ENCODE data around the gene DYNC1H1.

Gene DYNC1H1

GRCh38 chr14:102000902-102001301 is 36.5 kb downstream of the DYNC1H1 start:
- no peaks in the 10 kb centered on the region for H3K27me3 ChIP-seq (ENCODE audit: control insufficient read depth, insufficient read depth, low read length)
- H3K9ac ChIP-seq (ENCODE audit: low read depth, low read length), result no peak overlapping the region
- no peak overlapping the region for H3K4me3 ChIP-seq (ENCODE audit: low read depth, low read length)
- no peaks in the 10 kb centered on the region for H3K4me1 ChIP-seq (ENCODE audit: control insufficient read depth, insufficient read depth, low read length)
- peaks cover 92% of the 10 kb centered on the region for H3K36me3 ChIP-seq (ENCODE audit: control insufficient read depth, insufficient read depth, low read length)
- no peaks in the 10 kb centered on the region for H3K9me3 ChIP-seq (ENCODE audit: control insufficient read depth, insufficient read depth, low read length)
- no peak overlapping the region for H3K27ac ChIP-seq (ENCODE audit: low read depth, low read length)

- Histone ChIP-seq H3K4me3 (ENCODE audit: low read depth, low read length) (no peak overlapping the region), H3K9me3 (ENCODE audit: control insufficient read depth, insufficient read depth, low read length) (no peaks in the 10 kb centered on the region)
These were observed 41.0 kb downstream of the DYNC1H1 start for GRCh38 chr14:102005336-102005735.

GRCh38 chr14:102007916-102008418 is 43.6 kb downstream of the DYNC1H1 start:
- Histone ChIP-seq H3K9me3 (ENCODE audit: control insufficient read depth, insufficient read depth, low read length) (no peaks in the 10 kb centered on the region), H3K4me3 (ENCODE audit: low read depth, low read length) (no peak overlapping the region), H3K9ac (ENCODE audit: low read depth, low read length) (no peak overlapping the region), H3K4me1 (ENCODE audit: control insufficient read depth, insufficient read depth, low read length) (peaks cover 4% of the 10 kb centered on the region; the same call in 1 of the 2 replicates), H3K36me3 (ENCODE audit: control insufficient read depth, insufficient read depth, low read length) (peaks cover 96% of the 10 kb centered on the region), H3K27ac (ENCODE audit: low read depth, low read length) (no peak overlapping the region), H3K27me3 (ENCODE audit: control insufficient read depth, insufficient read depth, low read length) (no peaks in the 10 kb centered on the region)

More at GRCh38 chr14:102005336-102005735, 41.0 kb downstream of the DYNC1H1 start:
- no peaks in the 10 kb centered on the region for H3K27me3 ChIP-seq (ENCODE audit: control insufficient read depth, insufficient read depth, low read length)
- no peak overlapping the region for H3K9ac ChIP-seq (ENCODE audit: low read depth, low read length)
- H3K36me3 ChIP-seq (ENCODE audit: control insufficient read depth, insufficient read depth, low read length), result peaks cover 96% of the 10 kb centered on the region
- H3K27ac ChIP-seq (ENCODE audit: low read depth, low read length), result no peak overlapping the region
- H3K4me1 ChIP-seq (ENCODE audit: control insufficient read depth, insufficient read depth, low read length), result peaks cover 4% of the 10 kb centered on the region; the same call in 1 of the 2 replicates

GRCh38 chr14:102008891-102009290 is 44.5 kb downstream of the DYNC1H1 start:
- Histone ChIP-seq H3K4me1 (ENCODE audit: control insufficient read depth, insufficient read depth, low read length) (peaks cover 4% of the 10 kb centered on the region; the same call in 1 of the 2 replicates), H3K9me3 (ENCODE audit: control insufficient read depth, insufficient read depth, low read length) (no peaks in the 10 kb centered on the region), H3K27ac (ENCODE audit: low read depth, low read length) (no peak overlapping the region), H3K9ac (ENCODE audit: low read depth, low read length) (no peak overlapping the region), H3K4me3 (ENCODE audit: low read depth, low read length) (no peak overlapping the region), H3K27me3 (ENCODE audit: control insufficient read depth, insufficient read depth, low read length) (no peaks in the 10 kb centered on the region), H3K36me3 (ENCODE audit: control insufficient read depth, insufficient read depth, low read length) (peaks cover 97% of the 10 kb centered on the region)

- H3K27ac ChIP-seq (ENCODE audit: low read depth, low read length), result no peak overlapping the region
- H3K9me3 ChIP-seq (ENCODE audit: control insufficient read depth, insufficient read depth, low read length), result no peaks in the 10 kb centered on the region
- peaks cover 99% of the 10 kb centered on the region for H3K36me3 ChIP-seq (ENCODE audit: control insufficient read depth, insufficient read depth, low read length)
- peaks cover 4% of the 10 kb centered on the region; the same call in 1 of the 2 replicates for H3K4me1 ChIP-seq (ENCODE audit: control insufficient read depth, insufficient read depth, low read length)
- no peak overlapping the region for H3K4me3 ChIP-seq (ENCODE audit: low read depth, low read length)
- no peaks in the 10 kb centered on the region for H3K27me3 ChIP-seq (ENCODE audit: control insufficient read depth, insufficient read depth, low read length)
- H3K9ac ChIP-seq (ENCODE audit: low read depth, low read length), result no peak overlapping the region
These were observed 47.3 kb downstream of the DYNC1H1 start for GRCh38 chr14:102011631-102012030.

GRCh38 chr14:102012336-102012735 is 48.0 kb downstream of the DYNC1H1 start:
- Histone ChIP-seq H3K9ac (ENCODE audit: low read depth, low read length) (no peak overlapping the region), H3K36me3 (ENCODE audit: control insufficient read depth, insufficient read depth, low read length) (peaks cover 99% of the 10 kb centered on the region), H3K4me1 (ENCODE audit: control insufficient read depth, insufficient read depth, low read length) (peaks cover 4% of the 10 kb centered on the region; the same call in 1 of the 2 replicates), H3K27ac (ENCODE audit: low read depth, low read length) (no peak overlapping the region), H3K9me3 (ENCODE audit: control insufficient read depth, insufficient read depth, low read length) (no peaks in the 10 kb centered on the region), H3K27me3 (ENCODE audit: control insufficient read depth, insufficient read depth, low read length) (no peaks in the 10 kb centered on the region), H3K4me3 (ENCODE audit: low read depth, low read length) (no peak overlapping the region)

GRCh38 chr14:102013669-102014200 is 49.4 kb downstream of the DYNC1H1 start:
- Histone ChIP-seq H3K27me3 (ENCODE audit: control insufficient read depth, insufficient read depth, low read length) (no peaks in the 10 kb centered on the region), H3K27ac (ENCODE audit: low read depth, low read length) (no peak overlapping the region), H3K9me3 (ENCODE audit: control insufficient read depth, insufficient read depth, low read length) (no peaks in the 10 kb centered on the region), H3K4me1 (ENCODE audit: control insufficient read depth, insufficient read depth, low read length) (no peaks in the 10 kb centered on the region), H3K9ac (ENCODE audit: low read depth, low read length) (no peak overlapping the region), H3K36me3 (ENCODE audit: control insufficient read depth, insufficient read depth, low read length) (peaks cover 96% of the 10 kb centered on the region), H3K4me3 (ENCODE audit: low read depth, low read length) (no peak overlapping the region)

GRCh38 chr14:102015045-102015685 is 50.8 kb downstream of the DYNC1H1 start:
- no peak overlapping the region for H3K4me3 ChIP-seq (ENCODE audit: low read depth, low read length)
- H3K4me1 ChIP-seq (ENCODE audit: control insufficient read depth, insufficient read depth, low read length), result no peaks in the 10 kb centered on the region
- H3K36me3 ChIP-seq (ENCODE audit: control insufficient read depth, insufficient read depth, low read length), result peaks cover 96% of the 10 kb centered on the region
- H3K27ac ChIP-seq (ENCODE audit: low read depth, low read length), result no peak overlapping the region
- H3K9ac ChIP-seq (ENCODE audit: low read depth, low read length), result no peak overlapping the region
- no peaks in the 10 kb centered on the region for H3K9me3 ChIP-seq (ENCODE audit: control insufficient read depth, insufficient read depth, low read length)
- no peaks in the 10 kb centered on the region for H3K27me3 ChIP-seq (ENCODE audit: control insufficient read depth, insufficient read depth, low read length)

GRCh38 chr14:102015771-102016170 is 51.4 kb downstream of the DYNC1H1 start:
- Histone ChIP-seq H3K9ac (ENCODE audit: low read depth, low read length) (no peak overlapping the region), H3K27ac (ENCODE audit: low read depth, low read length) (no peak overlapping the region), H3K4me3 (ENCODE audit: low read depth, low read length) (no peak overlapping the region), H3K9me3 (ENCODE audit: control insufficient read depth, insufficient read depth, low read length) (no peaks in the 10 kb centered on the region), H3K36me3 (ENCODE audit: control insufficient read depth, insufficient read depth, low read length) (peaks cover 96% of the 10 kb centered on the region), H3K27me3 (ENCODE audit: control insufficient read depth, insufficient read depth, low read length) (no peaks in the 10 kb centered on the region), H3K4me1 (ENCODE audit: control insufficient read depth, insufficient read depth, low read length) (no peaks in the 10 kb centered on the region)

- Histone ChIP-seq H3K27me3 (ENCODE audit: control insufficient read depth, insufficient read depth, low read length) (no peaks in the 10 kb centered on the region), H3K4me3 (ENCODE audit: low read depth, low read length) (no peak overlapping the region), H3K4me1 (ENCODE audit: control insufficient read depth, insufficient read depth, low read length) (no peaks in the 10 kb centered on the region), H3K27ac (ENCODE audit: low read depth, low read length) (no peak overlapping the region), H3K9me3 (ENCODE audit: control insufficient read depth, insufficient read depth, low read length) (no peaks in the 10 kb centered on the region), H3K9ac (ENCODE audit: low read depth, low read length) (no peak overlapping the region), H3K36me3 (ENCODE audit: control insufficient read depth, insufficient read depth, low read length) (peaks cover 96% of the 10 kb centered on the region)
These were observed 52.2 kb downstream of the DYNC1H1 start for GRCh38 chr14:102016420-102017090.

- Histone ChIP-seq H3K9me3 (ENCODE audit: control insufficient read depth, insufficient read depth, low read length) (no peaks in the 10 kb centered on the region), H3K27me3 (ENCODE audit: control insufficient read depth, insufficient read depth, low read length) (no peaks in the 10 kb centered on the region), H3K9ac (ENCODE audit: low read depth, low read length) (no peak overlapping the region), H3K36me3 (ENCODE audit: control insufficient read depth, insufficient read depth, low read length) (peaks cover 96% of the 10 kb centered on the region), H3K4me3 (ENCODE audit: low read depth, low read length) (no peak overlapping the region), H3K4me1 (ENCODE audit: control insufficient read depth, insufficient read depth, low read length) (no peaks in the 10 kb centered on the region), H3K27ac (ENCODE audit: low read depth, low read length) (no peak overlapping the region)
These were observed 53.9 kb downstream of the DYNC1H1 start for GRCh38 chr14:102018251-102018650.

Data from HUES48 (cell line).